Measurements from ENCODE around the gene SREBF2.
A peak's percentile ranks its signal among the peaks of the same experiment; 100 is the strongest.
"Not testable (repeated sequence)": the region's sequence is repeated elsewhere in the genome, so short reads cannot be mapped to it uniquely, and the experiment has no call there.

Gene SREBF2

GRCh38 chr22:41842996-41843970 lies 10.4 kb downstream of the SREBF2 start:
- DNase-seq, result no peak

GRCh38 chr22:41844036-41844435 lies 11.1 kb downstream of the SREBF2 start:
- no peak for DNase-seq

- DNase-seq, result no peak
Observed at GRCh38 chr22:41844513-41844912, 11.6 kb downstream of the SREBF2 start.

- no peak for DNase-seq
Observed at GRCh38 chr22:41845380-41846267, 12.7 kb downstream of the SREBF2 start.

- no peak for DNase-seq
Observed at GRCh38 chr22:41846268-41846987, 13.5 kb downstream of the SREBF2 start.

- no peak for DNase-seq
Observed at GRCh38 chr22:41847300-41847699, 14.4 kb downstream of the SREBF2 start.

DNA sequence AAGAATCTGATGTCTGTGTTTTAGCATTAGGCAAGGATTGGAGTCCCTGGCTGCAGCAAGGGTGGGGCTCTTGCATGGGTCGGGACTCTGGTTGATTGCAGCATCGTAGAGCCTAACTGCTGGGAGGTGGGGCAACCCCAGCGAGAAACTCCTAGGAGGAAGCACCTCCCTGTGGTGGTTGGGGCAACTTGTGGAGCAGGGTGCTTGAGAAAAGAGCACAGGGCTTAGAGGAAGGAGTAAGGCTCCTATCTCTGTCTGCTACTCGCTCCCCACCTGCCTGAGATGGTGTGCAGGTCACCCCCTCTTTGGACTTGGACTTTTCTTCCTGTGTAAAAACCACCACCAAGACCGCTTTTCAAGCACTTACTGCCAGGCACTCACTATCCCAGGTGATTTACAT lies 15.6 kb downstream of the SREBF2 start:
- no peak for DNase-seq

GRCh38 chr22:41856469-41856868 lies 23.6 kb downstream of the SREBF2 start:
- no peak for DNase-seq

DNA sequence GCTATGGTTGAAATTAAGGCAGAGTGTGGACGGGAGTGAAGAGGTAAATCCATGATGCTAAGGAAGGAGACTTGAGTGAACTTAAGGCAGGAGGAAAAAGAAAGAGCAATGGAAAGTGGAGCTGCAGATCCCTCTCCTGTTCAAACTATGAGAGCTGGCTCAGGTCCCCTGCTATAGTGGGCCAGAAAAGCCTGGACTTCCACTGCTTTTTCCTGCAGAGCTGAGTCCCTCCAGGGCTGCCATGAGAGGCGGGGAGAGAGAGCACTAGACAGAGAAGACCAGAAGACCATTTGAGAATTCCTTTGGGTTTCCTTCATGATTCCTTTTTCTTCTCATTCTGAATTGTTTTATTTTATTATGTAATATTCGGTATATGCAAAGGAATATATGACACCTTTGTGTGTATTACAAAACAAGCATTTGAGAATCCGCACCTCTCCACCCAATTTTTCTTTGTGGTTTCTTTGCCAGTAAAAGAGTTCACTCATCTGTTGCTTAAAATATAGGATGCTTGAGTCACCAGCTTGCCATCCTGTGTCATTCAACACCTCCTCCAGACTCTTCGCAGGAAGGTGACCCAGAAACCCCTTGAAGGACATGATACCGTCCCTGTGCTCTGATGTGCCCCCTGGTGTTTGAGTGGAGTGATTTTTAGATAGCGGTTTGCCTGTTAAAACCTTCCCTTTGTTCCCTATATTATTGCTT lies 24.4 kb downstream of the SREBF2 start:
- DNase-seq, result peak in 5 of 6 experiments; percentile 45 to 62 (median 53)

DNA sequence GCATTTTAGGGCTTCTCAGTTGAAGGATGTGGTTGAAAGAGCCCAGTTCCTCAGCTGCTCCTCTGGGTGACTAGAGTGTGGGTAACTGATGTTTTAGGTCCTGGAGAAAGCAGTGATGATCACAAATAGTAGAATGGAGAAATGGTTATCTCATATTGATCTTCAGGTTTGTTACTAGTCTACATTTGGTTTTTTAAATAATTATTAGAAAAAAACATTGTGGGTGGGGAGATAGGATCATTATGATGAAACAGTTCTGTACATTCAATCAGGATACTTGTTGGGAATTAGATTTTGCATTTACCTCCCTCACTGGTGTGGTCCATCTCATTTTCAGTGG lies 24.9 kb downstream of the SREBF2 start:
- no peak for DNase-seq

DNA sequence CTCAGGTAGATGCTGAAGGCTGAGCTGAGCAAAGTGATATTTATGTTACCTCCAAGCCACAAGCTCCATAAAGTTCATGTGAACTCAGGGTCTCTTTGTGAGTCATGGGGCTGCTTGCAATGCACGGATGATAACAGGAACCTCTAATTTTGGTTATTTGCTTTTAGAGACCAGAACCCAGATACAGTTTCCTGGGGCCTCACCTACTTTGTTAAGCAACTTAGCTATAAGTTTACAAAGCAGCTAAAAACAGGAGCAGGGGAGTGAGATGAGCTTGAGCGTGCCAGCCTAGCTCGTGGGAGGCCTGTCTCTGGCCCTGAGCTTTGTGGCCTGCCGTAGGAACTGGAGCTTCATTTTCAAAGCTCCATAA lies 29.2 kb downstream of the SREBF2 start:
- DNase-seq, result peak in 2 of 6 experiments; percentile 13 to 38

DNA sequence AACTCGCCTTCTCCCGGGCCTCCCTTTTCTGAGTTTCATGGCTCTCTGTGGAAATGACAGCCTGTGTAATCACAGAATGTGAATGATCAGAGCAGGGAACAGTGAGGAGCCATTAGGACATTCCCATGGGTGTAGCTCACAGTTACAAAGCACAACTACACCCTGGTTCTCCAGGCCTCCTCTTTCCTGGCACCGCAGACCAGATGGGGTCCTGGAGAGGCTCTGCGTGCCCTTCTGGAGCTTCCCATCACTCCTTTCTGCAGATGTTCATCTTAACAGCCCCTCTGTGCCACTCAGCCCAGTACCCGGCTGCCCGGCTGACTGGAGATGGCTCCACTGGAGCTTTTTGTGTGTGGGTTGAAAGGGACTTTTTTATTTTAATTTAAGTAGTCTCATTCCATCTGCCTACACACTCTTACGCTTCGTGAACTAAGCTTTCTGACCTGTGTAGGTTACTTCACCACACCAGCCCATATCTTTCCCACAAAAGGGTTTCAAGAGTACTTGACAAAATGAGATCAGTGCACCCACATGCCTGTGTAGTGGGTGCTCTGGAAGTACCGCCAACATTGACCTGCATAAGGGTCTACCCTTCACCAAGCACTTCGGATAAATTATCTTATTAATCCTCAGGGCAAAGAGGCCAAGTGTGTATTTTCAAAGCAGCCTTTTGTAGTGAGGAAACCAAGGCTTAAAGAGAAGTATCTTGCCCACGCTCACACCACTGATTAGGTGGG lies 29.8 kb downstream of the SREBF2 start:
- DNase-seq, result no peak

DNA sequence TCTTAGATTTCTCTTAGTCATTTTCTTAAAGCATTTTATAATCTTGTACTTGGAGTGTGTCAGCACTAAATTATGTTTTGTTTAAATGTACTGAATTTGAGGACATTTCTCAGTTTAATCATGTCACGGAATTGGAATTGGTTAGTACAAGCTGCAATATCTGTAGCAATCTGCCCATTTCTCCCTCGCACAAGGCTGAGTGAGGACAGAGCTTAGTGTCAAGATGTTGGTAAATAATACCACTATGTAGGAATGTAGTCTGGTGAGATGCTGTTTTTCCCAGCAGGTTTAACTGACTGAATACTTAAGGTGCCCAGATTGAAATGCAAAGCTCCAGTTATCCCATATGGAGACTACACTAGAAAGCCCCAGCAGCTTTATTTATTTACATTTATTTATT lies 30.6 kb downstream of the SREBF2 start:
- no peak for DNase-seq

- DNase-seq, result no peak
Observed at GRCh38 chr22:41868556-41868955, 35.7 kb downstream of the SREBF2 start.

- DNase-seq, result not testable (repeated sequence)
Observed at GRCh38 chr22:41870081-41870480, 37.2 kb downstream of the SREBF2 start.

DNA sequence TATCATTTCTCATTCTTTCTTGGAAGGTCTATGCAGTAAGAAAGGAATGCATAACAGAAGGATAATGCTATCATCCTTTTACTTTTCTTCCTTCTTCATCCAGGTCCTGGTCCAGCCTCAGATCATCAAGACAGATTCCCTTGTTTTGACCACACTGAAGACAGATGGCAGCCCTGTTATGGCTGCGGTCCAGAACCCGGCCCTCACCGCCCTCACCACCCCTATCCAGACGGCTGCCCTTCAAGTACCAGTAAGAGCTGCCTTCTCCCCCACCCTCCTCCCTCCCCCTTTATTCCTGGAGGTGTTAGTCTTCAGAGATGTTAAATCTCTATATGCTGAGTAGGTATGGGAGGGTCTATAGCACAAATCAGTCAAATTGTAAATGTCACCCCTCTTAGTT lies 37.9 kb downstream of the SREBF2 start:
- DNase-seq, result no peak

GRCh38 chr22:41873391-41873790 lies 40.5 kb downstream of the SREBF2 start:
- DNase-seq, result peak in 5 of 6 experiments; percentile 9 to 66 (median 26)

DNA sequence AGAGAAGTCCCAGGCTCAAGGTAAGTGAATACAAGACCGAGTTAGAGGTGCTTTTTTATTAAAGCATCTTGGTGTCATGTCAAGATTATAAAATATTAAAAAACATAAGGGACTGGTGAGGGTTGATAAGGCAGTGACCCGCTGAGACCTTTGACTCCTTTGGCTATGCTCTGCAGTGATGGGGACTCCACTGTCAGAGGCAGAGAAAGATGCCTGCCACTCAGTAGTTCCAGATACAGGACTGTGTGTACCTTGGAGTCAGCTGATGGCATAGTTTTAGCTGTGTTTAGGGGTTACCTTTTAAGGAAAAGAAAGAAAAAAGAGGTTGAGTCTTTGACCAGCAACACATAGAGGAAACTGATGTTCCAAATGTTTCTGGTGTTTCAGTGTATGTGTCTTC lies 41.2 kb downstream of the SREBF2 start:
- no peak for DNase-seq

GRCh38 chr22:41875531-41876270 lies 42.8 kb downstream of the SREBF2 start:
- no peak for DNase-seq

DNA sequence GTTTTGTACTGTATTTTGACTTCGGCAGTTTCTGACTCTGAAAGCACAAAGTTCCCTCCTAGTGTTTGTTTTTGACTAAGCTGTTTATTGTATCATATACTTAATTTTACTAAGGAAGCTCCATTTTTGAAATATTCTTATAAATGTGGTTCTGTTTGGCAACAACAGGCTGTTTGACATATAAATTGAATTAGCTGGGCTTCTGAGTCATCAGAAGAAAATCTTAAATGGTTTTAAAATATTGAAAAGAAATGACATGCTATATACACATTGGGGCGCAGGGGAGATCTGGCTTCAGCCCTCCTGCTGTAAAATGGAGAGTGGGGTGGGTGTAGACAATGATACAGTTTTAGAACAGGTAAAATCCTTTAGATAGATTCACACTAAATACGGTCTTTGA lies 43.4 kb downstream of the SREBF2 start:
- no peak for DNase-seq

- DNase-seq, result no peak
Observed at GRCh38 chr22:41876675-41877074, 43.8 kb downstream of the SREBF2 start.

Measured in stimulated activated naive CD4-positive, alpha-beta T cell (primary cell).